Panc1 (cell line): ENCODE data around the gene NR3C1. TPM values are rescaled to one million over a fixed set of nuclear protein-coding genes. Genes with fewer than 3 reads are reported as not detected.

Source experiments
- ATAC-seq: fragments of 200-7000 bp; cut with Tn5 transposase; 2 replicates; pipeline ENCODE4 v1.9.1; 2020; ENCODE audit warnings: mild to moderate bottlenecking, moderate library complexity
- BruUV-seq: library from RNA; stranded (reverse); fragments of 400-500 nt; replicated peaks from 2 replicates; lab custom pipeline; 2021; lab: Mats Ljungman, UMichigan
- CTCF ChIA-PET: fragments of 300-600 bp; sonication (Branson Sonifier 250); formaldehyde crosslinking; loops from one replicate; lab custom pipeline; 2022; ENCODE audit warnings: antibody characterized with exemption; lab: Charles Lee
- POLR2A ChIA-PET: fragments of 300-600 bp; sonication (Branson Sonifier 250); formaldehyde crosslinking; loops from one replicate; lab custom pipeline; 2022; ENCODE audit warnings: antibody characterized with exemption; lab: Charles Lee
- DNase-seq: peaks from one replicate; pipeline ENCODE4 v3.0.0-alpha.2; 2010; ENCODE audit warnings: low read depth, low spot score
- H3K27ac ChIP-seq: 2 replicates; pipeline ENCODE4 v1.5.1; 2011; ENCODE audit warnings: mild to moderate bottlenecking, low read length, inconsistent platforms
- H3K27me3 ChIP-seq: fragments of 200-500 bp; sonication (Bioruptor generic); 2 replicates; pipeline ENCODE4 v1.6.0; 2014; ENCODE audit warnings: low read length, inconsistent platforms; ENCODE audit not compliant: control insufficient read depth, insufficient read depth
- H3K36me3 ChIP-seq: fragments of 200-500 bp; sonication (Bioruptor generic); 2 replicates; pipeline ENCODE4 v1.5.1; 2014; ENCODE audit warnings: inconsistent platforms, mild to moderate bottlenecking, low read length, moderate library complexity; ENCODE audit not compliant: control insufficient read depth, insufficient read depth
- H3K4me1 ChIP-seq: 2 replicates; pipeline ENCODE4 v1.5.1; 2011; ENCODE audit warnings: inconsistent platforms, mild to moderate bottlenecking, low read length, moderate library complexity; ENCODE audit not compliant: control insufficient read depth, insufficient read depth
- H3K4me3 ChIP-seq, 2 experiments: 2 replicates each; pipeline ENCODE4 v1.5.1; 2011 to 2012; ENCODE audit warnings: low read depth in 2 of 2, low read length in 2 of 2, mild to moderate bottlenecking in 2 of 2, inconsistent platforms in 1 of 2, moderate library complexity in 1 of 2
- H3K9me3 ChIP-seq: fragments of 200-500 bp; sonication (Bioruptor generic); 2 replicates; pipeline ENCODE4 v1.5.1; 2014; ENCODE audit warnings: low read depth, mild to moderate bottlenecking, inconsistent platforms, low read length, moderate library complexity; ENCODE audit not compliant: control insufficient read depth, insufficient read depth
- POLR2AphosphoS5 ChIP-seq: IDR thresholded peaks from 2 replicates; pipeline ENCODE4 v1.6.1; 2012; ENCODE audit warnings: mild to moderate bottlenecking, low read depth, low read length, moderate library complexity
- SIN3A ChIP-seq: IDR thresholded peaks from 2 replicates; pipeline ENCODE4 v1.6.1; 2012; ENCODE audit warnings: low read depth, mild to moderate bottlenecking, low read length, moderate library complexity, borderline replicate concordance; ENCODE audit not compliant: insufficient read depth
- TCF7L2 ChIP-seq: IDR thresholded peaks from 2 replicates; pipeline ENCODE4 v1.6.1; 2011; ENCODE audit warnings: mild to moderate bottlenecking, low read depth, low read length, inconsistent platforms
- in situ Hi-C: cut with HindIII; loops from 2 replicates; pipeline ENCODE4 v1.10.0; 2016; ENCODE audit warnings: low sequenced_read_pairs, low pct_unique_long_range_greater_than_20kb
- intact Hi-C: fragments of 100-400 bp; cut with micrococcal nuclease; formaldehyde crosslinking; loops from one replicate; pipeline ENCODE4 v1.10.0; 2022; ENCODE audit not compliant: unreplicated experiment
- total RNA-seq: library from RNA; stranded (reverse); gene quantifications from one replicate; pipeline ENCODE4 v1.2.1, GENCODE V29; 2021; ENCODE audit not compliant: unreplicated experiment
- TF ChIP-seq, protein P1 (sequence below): fragments of 450-650 bp; IDR thresholded peaks from 2 replicates; pipeline ENCODE4 v1.5.1; 2017; ENCODE audit warnings: mild to moderate bottlenecking
- TF ChIP-seq, protein P2 (sequence below), 2 experiments: IDR thresholded peaks; 2 replicates each; pipeline ENCODE4 v1.6.1; 2011 to 2012; ENCODE audit warnings: low read depth in 2 of 2, control low read depth in 1 of 2, low read length in 1 of 2, mild to moderate bottlenecking in 1 of 2, moderate library complexity in 1 of 2; ENCODE audit not compliant: insufficient read depth in 1 of 2

NR3C1 gene
- total RNA-seq, 1 experiment from 2014 or later: 52.6 TPM

GRCh38 chr5:143314099-143314498 lies 89.4 kb downstream of the NR3C1 start:
- ChIA-PET CTCF (no interaction called here), POLR2A (interaction anchor here (0.7 kb wide), 1 partner anchor 42 kb away, joined by 8 read pairs; no protein-coding TSS in a partner anchor)

DNA sequence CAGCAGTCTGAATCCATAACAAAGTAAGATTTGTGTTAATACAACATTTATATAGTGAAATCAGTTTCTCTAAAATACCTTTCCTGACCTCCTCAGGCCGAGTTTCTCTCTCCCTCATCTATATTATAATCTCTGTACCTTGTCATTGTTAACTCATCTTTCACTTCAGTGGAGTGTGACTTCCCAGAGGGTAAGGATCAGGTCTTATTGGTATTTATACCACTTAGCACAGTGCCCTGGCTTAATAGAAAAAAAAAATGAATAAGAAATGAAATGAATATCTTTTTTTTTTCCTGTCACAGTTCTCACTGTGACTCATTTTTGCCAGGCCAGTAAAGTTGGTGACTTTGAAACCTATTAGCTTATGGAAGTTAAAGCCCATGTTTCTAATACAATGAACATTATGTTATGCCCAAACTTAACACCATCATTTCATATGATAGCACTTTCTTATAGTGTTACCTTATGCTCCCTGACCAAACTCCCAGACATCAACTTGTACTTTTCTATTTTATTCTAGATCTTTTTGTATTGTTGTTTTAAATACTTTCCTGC lies 90.1 kb downstream of the NR3C1 start:
- DNase-seq: no peak
- CTCF ChIA-PET: no interaction called here
- intact Hi-C loops: no loop called here

More at GRCh38 chr5:143314099-143314498, 89.4 kb downstream of the NR3C1 start:
- Histone ChIP-seq H3K27ac (peak overlapping the region; percentile 56), H3K27me3 (no peaks in the 10 kb centered on the region), H3K4me3 (no peak overlapping the region), H3K4me1 (peaks cover 31% of the 10 kb centered on the region), H3K9me3 (no peaks in the 10 kb centered on the region), H3K36me3 (peaks cover 5% of the 10 kb centered on the region; the same call in 1 of the 2 replicates)
- in situ Hi-C loops (no loop called here), intact Hi-C loops (no loop called here)
- no TSS peak for BruUV-seq
- no peak for ATAC-seq
- TF ChIP-seq, protein P1, sequence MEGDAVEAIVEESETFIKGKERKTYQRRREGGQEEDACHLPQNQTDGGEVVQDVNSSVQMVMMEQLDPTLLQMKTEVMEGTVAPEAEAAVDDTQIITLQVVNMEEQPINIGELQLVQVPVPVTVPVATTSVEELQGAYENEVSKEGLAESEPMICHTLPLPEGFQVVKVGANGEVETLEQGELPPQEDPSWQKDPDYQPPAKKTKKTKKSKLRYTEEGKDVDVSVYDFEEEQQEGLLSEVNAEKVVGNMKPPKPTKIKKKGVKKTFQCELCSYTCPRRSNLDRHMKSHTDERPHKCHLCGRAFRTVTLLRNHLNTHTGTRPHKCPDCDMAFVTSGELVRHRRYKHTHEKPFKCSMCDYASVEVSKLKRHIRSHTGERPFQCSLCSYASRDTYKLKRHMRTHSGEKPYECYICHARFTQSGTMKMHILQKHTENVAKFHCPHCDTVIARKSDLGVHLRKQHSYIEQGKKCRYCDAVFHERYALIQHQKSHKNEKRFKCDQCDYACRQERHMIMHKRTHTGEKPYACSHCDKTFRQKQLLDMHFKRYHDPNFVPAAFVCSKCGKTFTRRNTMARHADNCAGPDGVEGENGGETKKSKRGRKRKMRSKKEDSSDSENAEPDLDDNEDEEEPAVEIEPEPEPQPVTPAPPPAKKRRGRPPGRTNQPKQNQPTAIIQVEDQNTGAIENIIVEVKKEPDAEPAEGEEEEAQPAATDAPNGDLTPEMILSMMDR: no peak
- no peak for TF ChIP-seq TCF7L2
- TF ChIP-seq SIN3A: no peak
- TF ChIP-seq POLR2AphosphoS5: no peak
- TF ChIP-seq, protein P2, sequence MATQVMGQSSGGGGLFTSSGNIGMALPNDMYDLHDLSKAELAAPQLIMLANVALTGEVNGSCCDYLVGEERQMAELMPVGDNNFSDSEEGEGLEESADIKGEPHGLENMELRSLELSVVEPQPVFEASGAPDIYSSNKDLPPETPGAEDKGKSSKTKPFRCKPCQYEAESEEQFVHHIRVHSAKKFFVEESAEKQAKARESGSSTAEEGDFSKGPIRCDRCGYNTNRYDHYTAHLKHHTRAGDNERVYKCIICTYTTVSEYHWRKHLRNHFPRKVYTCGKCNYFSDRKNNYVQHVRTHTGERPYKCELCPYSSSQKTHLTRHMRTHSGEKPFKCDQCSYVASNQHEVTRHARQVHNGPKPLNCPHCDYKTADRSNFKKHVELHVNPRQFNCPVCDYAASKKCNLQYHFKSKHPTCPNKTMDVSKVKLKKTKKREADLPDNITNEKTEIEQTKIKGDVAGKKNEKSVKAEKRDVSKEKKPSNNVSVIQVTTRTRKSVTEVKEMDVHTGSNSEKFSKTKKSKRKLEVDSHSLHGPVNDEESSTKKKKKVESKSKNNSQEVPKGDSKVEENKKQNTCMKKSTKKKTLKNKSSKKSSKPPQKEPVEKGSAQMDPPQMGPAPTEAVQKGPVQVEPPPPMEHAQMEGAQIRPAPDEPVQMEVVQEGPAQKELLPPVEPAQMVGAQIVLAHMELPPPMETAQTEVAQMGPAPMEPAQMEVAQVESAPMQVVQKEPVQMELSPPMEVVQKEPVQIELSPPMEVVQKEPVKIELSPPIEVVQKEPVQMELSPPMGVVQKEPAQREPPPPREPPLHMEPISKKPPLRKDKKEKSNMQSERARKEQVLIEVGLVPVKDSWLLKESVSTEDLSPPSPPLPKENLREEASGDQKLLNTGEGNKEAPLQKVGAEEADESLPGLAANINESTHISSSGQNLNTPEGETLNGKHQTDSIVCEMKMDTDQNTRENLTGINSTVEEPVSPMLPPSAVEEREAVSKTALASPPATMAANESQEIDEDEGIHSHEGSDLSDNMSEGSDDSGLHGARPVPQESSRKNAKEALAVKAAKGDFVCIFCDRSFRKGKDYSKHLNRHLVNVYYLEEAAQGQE (IDR thresholded peaks at IDR 0.05; ENCODE audit: insufficient read depth in 1 of 2, low read depth in 2 of 2, low read length in 1 of 2): no peak
- DNase-seq: no peak

More for the DNA sequence above, 90.1 kb downstream of the NR3C1 start:
- POLR2A ChIA-PET: no interaction called here
- H3K36me3 ChIP-seq: peaks cover 5% of the 10 kb centered on the region; the same call in 1 of the 2 replicates
- peaks cover 31% of the 10 kb centered on the region for H3K4me1 ChIP-seq
- no peaks in the 10 kb centered on the region for H3K27me3 ChIP-seq
- no peak for ATAC-seq
- BruUV-seq: no TSS peak
- H3K27ac ChIP-seq: peak overlapping the region; percentile 56
- TF ChIP-seq POLR2AphosphoS5 (no peak), TCF7L2 (no peak), SIN3A (no peak)
- TF ChIP-seq, protein P2 (IDR thresholded peaks at IDR 0.05; ENCODE audit: insufficient read depth in 1 of 2, low read depth in 2 of 2, low read length in 1 of 2): no peak
- TF ChIP-seq, protein P1: no peak
- no peak overlapping the region for H3K4me3 ChIP-seq
- in situ Hi-C loops: no loop called here
- no peaks in the 10 kb centered on the region for H3K9me3 ChIP-seq
